COLO668 (cell line): ENCODE measurements around the gene PRDM16.
"Not testable (repeated sequence)": the region's sequence is repeated elsewhere in the genome, so short reads cannot be mapped to it uniquely, and the experiment has no call there.

Experiments used
- DNase-seq: peaks from one replicate; lab custom pipeline; 2025; ENCODE audit not compliant: unreplicated experiment; lab: John Stamatoyannopoulos, UW

The PRDM16 gene

GRCh38 chr1:3238703-3239278 is 169.8 kb downstream of the PRDM16 start:
- no peak for DNase-seq

GRCh38 chr1:3239991-3240390 is 171.0 kb downstream of the PRDM16 start:
- not testable (repeated sequence) for DNase-seq

- no peak for DNase-seq
These were observed 171.7 kb downstream of the PRDM16 start for GRCh38 chr1:3240524-3241235.

GRCh38 chr1:3241236-3241550 is 172.2 kb downstream of the PRDM16 start:
- DNase-seq, result no peak

GRCh38 chr1:3241673-3242407 is 172.8 kb downstream of the PRDM16 start:
- DNase-seq, result no peak

- DNase-seq, result no peak
These were observed 173.6 kb downstream of the PRDM16 start for GRCh38 chr1:3242408-3243260.

GRCh38 chr1:3243304-3243703 is 174.3 kb downstream of the PRDM16 start:
- no peak for DNase-seq

- no peak for DNase-seq
These were observed 175.3 kb downstream of the PRDM16 start for GRCh38 chr1:3244025-3244926.

GRCh38 chr1:3244927-3245315 is 175.9 kb downstream of the PRDM16 start:
- no peak for DNase-seq

- DNase-seq, result no peak
These were observed 176.3 kb downstream of the PRDM16 start for GRCh38 chr1:3245344-3245743.

GRCh38 chr1:3245768-3246167 is 176.8 kb downstream of the PRDM16 start:
- DNase-seq, result no peak

GRCh38 chr1:3246251-3246650 is 177.2 kb downstream of the PRDM16 start:
- no peak for DNase-seq

- no peak for DNase-seq
These were observed 178.6 kb downstream of the PRDM16 start for GRCh38 chr1:3247521-3248121.

GRCh38 chr1:3248155-3249141 is 179.4 kb downstream of the PRDM16 start:
- no peak for DNase-seq

GRCh38 chr1:3249231-3249630 is 180.2 kb downstream of the PRDM16 start:
- DNase-seq, result no peak

- DNase-seq, result no peak
These were observed 180.9 kb downstream of the PRDM16 start for GRCh38 chr1:3249631-3250501.

GRCh38 chr1:3250624-3251023 is 181.6 kb downstream of the PRDM16 start:
- no peak for DNase-seq
